HL-60 (cell line): ENCODE data around the gene ERO1A.

Source experiments
- CTCF ChIP-seq: IDR thresholded peaks from one replicate; pipeline ENCODE4 v1.5.1; 2011; ENCODE audit warnings: low read length, control low read depth, inconsistent platforms; ENCODE audit not compliant: insufficient read depth
- GABPA ChIP-seq: IDR thresholded peaks from 2 replicates; pipeline ENCODE4 v1.6.1; 2012; ENCODE audit warnings: low read depth
- POLR2AphosphoS5 ChIP-seq: IDR thresholded peaks from 2 replicates; pipeline ENCODE4 v1.6.1; 2012; ENCODE audit warnings: low read depth
- REST ChIP-seq: IDR thresholded peaks from 2 replicates; pipeline ENCODE4 v1.6.1; 2012; ENCODE audit warnings: low read depth; ENCODE audit not compliant: insufficient replicate concordance
- SPI1 ChIP-seq: IDR thresholded peaks from 2 replicates; pipeline ENCODE4 v1.6.1; 2012; ENCODE audit warnings: low read depth, mild to moderate bottlenecking, borderline replicate concordance

GRCh38 chr14:52596320-52596719 is 99.0 kb downstream of the ERO1A start:
- TF ChIP-seq POLR2AphosphoS5 (no peak), GABPA (no peak), REST (no peak), CTCF (no peak), SPI1 (no peak)
